ENCODE results near the gene KDF1.

DNA sequence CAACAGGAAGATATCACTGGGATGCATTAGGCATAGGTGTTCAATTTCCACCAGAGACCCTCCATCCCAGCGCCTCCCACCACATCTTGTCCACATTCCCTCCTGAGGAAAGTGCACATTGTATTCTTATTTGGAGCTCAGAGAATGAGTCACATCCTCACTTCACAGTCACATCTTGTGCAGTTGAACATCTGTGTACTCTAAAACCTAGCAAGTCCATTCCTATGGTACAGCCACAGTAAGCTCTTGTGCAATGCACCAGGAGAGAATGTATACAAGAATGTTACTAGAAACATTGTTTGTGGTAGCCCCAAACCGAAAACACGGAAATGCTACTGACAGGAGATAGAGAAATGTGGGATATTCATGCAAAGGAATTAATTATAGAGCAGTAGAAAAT, 1.6 kb upstream of the KDF1 start:
- no peak for TF ChIP-seq ZFX (IDR thresholded peaks at IDR 0.05; ENCODE audit: borderline replicate concordance)
- TF ChIP-seq, protein P1, sequence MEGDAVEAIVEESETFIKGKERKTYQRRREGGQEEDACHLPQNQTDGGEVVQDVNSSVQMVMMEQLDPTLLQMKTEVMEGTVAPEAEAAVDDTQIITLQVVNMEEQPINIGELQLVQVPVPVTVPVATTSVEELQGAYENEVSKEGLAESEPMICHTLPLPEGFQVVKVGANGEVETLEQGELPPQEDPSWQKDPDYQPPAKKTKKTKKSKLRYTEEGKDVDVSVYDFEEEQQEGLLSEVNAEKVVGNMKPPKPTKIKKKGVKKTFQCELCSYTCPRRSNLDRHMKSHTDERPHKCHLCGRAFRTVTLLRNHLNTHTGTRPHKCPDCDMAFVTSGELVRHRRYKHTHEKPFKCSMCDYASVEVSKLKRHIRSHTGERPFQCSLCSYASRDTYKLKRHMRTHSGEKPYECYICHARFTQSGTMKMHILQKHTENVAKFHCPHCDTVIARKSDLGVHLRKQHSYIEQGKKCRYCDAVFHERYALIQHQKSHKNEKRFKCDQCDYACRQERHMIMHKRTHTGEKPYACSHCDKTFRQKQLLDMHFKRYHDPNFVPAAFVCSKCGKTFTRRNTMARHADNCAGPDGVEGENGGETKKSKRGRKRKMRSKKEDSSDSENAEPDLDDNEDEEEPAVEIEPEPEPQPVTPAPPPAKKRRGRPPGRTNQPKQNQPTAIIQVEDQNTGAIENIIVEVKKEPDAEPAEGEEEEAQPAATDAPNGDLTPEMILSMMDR (IDR thresholded peaks at IDR 0.05), result no peak

Data from 22Rv1 (cell line).